ENCODE data around the gene NPC2. TPM values are rescaled to one million over a fixed set of nuclear protein-coding genes. Genes with fewer than 3 reads are reported as not detected.

Gene NPC2
- polyA plus RNA-seq, 4 donors: 106 to 504 (median 209) TPM

- Histone ChIP-seq H3K9me3 (ENCODE audit: control insufficient read depth in 2 of 2, insufficient read depth in 1 of 2, low read depth in 1 of 2, low read length in 1 of 2) (no peaks in the 10 kb centered on the region), H3K27ac (ENCODE audit: low read depth in 1 of 3, low read length in 2 of 3) (no peak overlapping the region), H3K27me3 (ENCODE audit: control insufficient read depth in 3 of 3, insufficient read depth in 3 of 3, low read length in 3 of 3) (peaks cover 0 to 16% (median 0%) of the 10 kb centered on the region in 3 donors), H3K4me1 (ENCODE audit: control insufficient read depth in 3 of 3, insufficient read depth in 2 of 3, low read depth in 1 of 3, low read length in 2 of 3) (no peaks in the 10 kb centered on the region), H3K36me3 (ENCODE audit: control insufficient read depth in 3 of 3, insufficient read depth in 2 of 3, low read depth in 1 of 3, low read length in 3 of 3) (no peaks in the 10 kb centered on the region), H3K4me3 (ENCODE audit: low read depth in 1 of 3, low read length in 3 of 3) (no peak overlapping the region)
- FAIRE-seq (no peak), DNase-seq (no peak)
- 44 to 49% (median 46%) methylated on average over 4 of the region's 4 CpGs for WGBS, 3 donors
Observed at GRCh38 chr14:74525361-74525851, 32.3 kb upstream of the NPC2 start.

GRCh38 chr14:74524812-74525135 lies 31.7 kb upstream of the NPC2 start:
- no peak for FAIRE-seq
- Histone ChIP-seq H3K27ac (ENCODE audit: low read depth in 1 of 3, low read length in 2 of 3) (no peak overlapping the region), H3K4me3 (ENCODE audit: low read depth in 1 of 3, low read length in 3 of 3) (no peak overlapping the region), H3K27me3 (ENCODE audit: control insufficient read depth in 3 of 3, insufficient read depth in 3 of 3, low read length in 3 of 3) (peaks cover 0 to 16% (median 0%) of the 10 kb centered on the region in 3 donors), H3K4me1 (ENCODE audit: control insufficient read depth in 3 of 3, insufficient read depth in 2 of 3, low read depth in 1 of 3, low read length in 2 of 3) (no peaks in the 10 kb centered on the region), H3K9me3 (ENCODE audit: control insufficient read depth in 2 of 2, insufficient read depth in 1 of 2, low read depth in 1 of 2, low read length in 1 of 2) (no peaks in the 10 kb centered on the region), H3K36me3 (ENCODE audit: control insufficient read depth in 3 of 3, insufficient read depth in 2 of 3, low read depth in 1 of 3, low read length in 3 of 3) (no peaks in the 10 kb centered on the region)
- no peak for DNase-seq

- Histone ChIP-seq H3K27ac (ENCODE audit: low read depth in 1 of 3, low read length in 2 of 3) (no peak overlapping the region), H3K4me1 (ENCODE audit: control insufficient read depth in 3 of 3, insufficient read depth in 2 of 3, low read depth in 1 of 3, low read length in 2 of 3) (no peaks in the 10 kb centered on the region), H3K27me3 (ENCODE audit: control insufficient read depth in 3 of 3, insufficient read depth in 3 of 3, low read length in 3 of 3) (peaks cover 0 to 16% (median 0%) of the 10 kb centered on the region in 3 donors), H3K4me3 (ENCODE audit: low read depth in 1 of 3, low read length in 3 of 3) (no peak overlapping the region), H3K36me3 (ENCODE audit: control insufficient read depth in 3 of 3, insufficient read depth in 2 of 3, low read depth in 1 of 3, low read length in 3 of 3) (no peaks in the 10 kb centered on the region), H3K9me3 (ENCODE audit: control insufficient read depth in 2 of 2, insufficient read depth in 1 of 2, low read depth in 1 of 2, low read length in 1 of 2) (no peaks in the 10 kb centered on the region)
- 52 to 74% (median 63%) methylated on average over 14 of the region's 14 CpGs for WGBS, 3 donors
- no peak for DNase-seq
- FAIRE-seq: no peak
Observed at GRCh38 chr14:74524076-74524811, 31.1 kb upstream of the NPC2 start.

- H3K4me1 ChIP-seq (ENCODE audit: control insufficient read depth in 3 of 3, insufficient read depth in 2 of 3, low read depth in 1 of 3, low read length in 2 of 3): no peaks in the 10 kb centered on the region
- no peak overlapping the region for H3K4me3 ChIP-seq (ENCODE audit: low read depth in 1 of 3, low read length in 3 of 3)
- H3K27me3 ChIP-seq (ENCODE audit: control insufficient read depth in 3 of 3, insufficient read depth in 3 of 3, low read length in 3 of 3): peaks cover 0 to 16% (median 0%) of the 10 kb centered on the region in 3 donors
- no peak overlapping the region for H3K27ac ChIP-seq (ENCODE audit: low read depth in 1 of 3, low read length in 2 of 3)
- no peak for FAIRE-seq
- no peaks in the 10 kb centered on the region for H3K36me3 ChIP-seq (ENCODE audit: control insufficient read depth in 3 of 3, insufficient read depth in 2 of 3, low read depth in 1 of 3, low read length in 3 of 3)
- 90 to 92% (median 91%) methylated on average over 7 of the region's 7 CpGs for WGBS, 3 donors
- no peaks in the 10 kb centered on the region for H3K9me3 ChIP-seq (ENCODE audit: control insufficient read depth in 2 of 2, insufficient read depth in 1 of 2, low read depth in 1 of 2, low read length in 1 of 2)
- no peak for DNase-seq
Observed at GRCh38 chr14:74522740-74523139, 29.6 kb upstream of the NPC2 start.

- DNase-seq (no peak), FAIRE-seq (no peak)
- H3K36me3 ChIP-seq (ENCODE audit: control insufficient read depth in 3 of 3, insufficient read depth in 2 of 3, low read depth in 1 of 3, low read length in 3 of 3): no peaks in the 10 kb centered on the region
- no peaks in the 10 kb centered on the region for H3K9me3 ChIP-seq (ENCODE audit: control insufficient read depth in 2 of 2, insufficient read depth in 1 of 2, low read depth in 1 of 2, low read length in 1 of 2)
- H3K4me3 ChIP-seq (ENCODE audit: low read depth in 1 of 3, low read length in 3 of 3): no peak overlapping the region
- H3K27me3 ChIP-seq (ENCODE audit: control insufficient read depth in 3 of 3, insufficient read depth in 3 of 3, low read length in 3 of 3): peaks cover 0 to 16% (median 0%) of the 10 kb centered on the region in 3 donors
- H3K4me1 ChIP-seq (ENCODE audit: control insufficient read depth in 3 of 3, insufficient read depth in 2 of 3, low read depth in 1 of 3, low read length in 2 of 3): no peaks in the 10 kb centered on the region
- WGBS, 3 donors: 83 to 85% (median 84%) methylated on average over 10 of the region's 10 CpGs
- no peak overlapping the region for H3K27ac ChIP-seq (ENCODE audit: low read depth in 1 of 3, low read length in 2 of 3)
Observed at GRCh38 chr14:74521756-74522155, 28.7 kb upstream of the NPC2 start.

- DNase-seq (no peak), FAIRE-seq (no peak)
Observed at GRCh38 chr14:74519316-74520074, 26.4 kb upstream of the NPC2 start.

GRCh38 chr14:74518221-74518620 lies 25.1 kb upstream of the NPC2 start:
- peaks cover 0 to 2% (median 0%) of the 10 kb centered on the region in 3 donors for H3K36me3 ChIP-seq (ENCODE audit: control insufficient read depth in 3 of 3, insufficient read depth in 2 of 3, low read depth in 1 of 3, low read length in 3 of 3)
- H3K27ac ChIP-seq (ENCODE audit: low read depth in 1 of 3, low read length in 2 of 3): no peak overlapping the region
- no peak overlapping the region for H3K4me3 ChIP-seq (ENCODE audit: low read depth in 1 of 3, low read length in 3 of 3)
- DNase-seq: no peak
- peaks cover 0 to 3% (median 0%) of the 10 kb centered on the region in 3 donors for H3K27me3 ChIP-seq (ENCODE audit: control insufficient read depth in 3 of 3, insufficient read depth in 3 of 3, low read length in 3 of 3)
- WGBS, 3 donors: 75 to 92% (median 87%) methylated on average over 6 of the region's 6 CpGs
- H3K9me3 ChIP-seq (ENCODE audit: control insufficient read depth in 2 of 2, insufficient read depth in 1 of 2, low read depth in 1 of 2, low read length in 1 of 2): no peaks in the 10 kb centered on the region
- FAIRE-seq: no peak
- H3K4me1 ChIP-seq (ENCODE audit: control insufficient read depth in 3 of 3, insufficient read depth in 2 of 3, low read depth in 1 of 3, low read length in 2 of 3): no peaks in the 10 kb centered on the region

More at GRCh38 chr14:74519316-74520074, 26.4 kb upstream of the NPC2 start:
- WGBS, 3 donors: 75 to 82% (median 76%) methylated on average over 6 of the region's 6 CpGs
- Histone ChIP-seq H3K27me3 (ENCODE audit: control insufficient read depth in 3 of 3, insufficient read depth in 3 of 3, low read length in 3 of 3) (peaks cover 0 to 6% (median 0%) of the 10 kb centered on the region in 3 donors), H3K36me3 (ENCODE audit: control insufficient read depth in 3 of 3, insufficient read depth in 2 of 3, low read depth in 1 of 3, low read length in 3 of 3) (peaks cover 0 to under 1% (median 0%) of the 10 kb centered on the region in 3 donors), H3K4me3 (ENCODE audit: low read depth in 1 of 3, low read length in 3 of 3) (no peak overlapping the region), H3K4me1 (ENCODE audit: control insufficient read depth in 3 of 3, insufficient read depth in 2 of 3, low read depth in 1 of 3, low read length in 2 of 3) (no peaks in the 10 kb centered on the region), H3K9me3 (ENCODE audit: control insufficient read depth in 2 of 2, insufficient read depth in 1 of 2, low read depth in 1 of 2, low read length in 1 of 2) (no peaks in the 10 kb centered on the region), H3K27ac (ENCODE audit: low read depth in 1 of 3, low read length in 2 of 3) (no peak overlapping the region)

- WGBS, 3 donors: 72 to 81% (median 79%) methylated on average over 4 of the region's 4 CpGs
- DNase-seq: no peak
- no peak overlapping the region for H3K27ac ChIP-seq (ENCODE audit: low read depth in 1 of 3, low read length in 2 of 3)
- no peaks in the 10 kb centered on the region for H3K9me3 ChIP-seq (ENCODE audit: control insufficient read depth in 2 of 2, insufficient read depth in 1 of 2, low read depth in 1 of 2, low read length in 1 of 2)
- H3K27me3 ChIP-seq (ENCODE audit: control insufficient read depth in 3 of 3, insufficient read depth in 3 of 3, low read length in 3 of 3): no peaks in the 10 kb centered on the region
- no peak for FAIRE-seq
- no peaks in the 10 kb centered on the region for H3K4me1 ChIP-seq (ENCODE audit: control insufficient read depth in 3 of 3, insufficient read depth in 2 of 3, low read depth in 1 of 3, low read length in 2 of 3)
- H3K4me3 ChIP-seq (ENCODE audit: low read depth in 1 of 3, low read length in 3 of 3): no peak overlapping the region
- H3K36me3 ChIP-seq (ENCODE audit: control insufficient read depth in 3 of 3, insufficient read depth in 2 of 3, low read depth in 1 of 3, low read length in 3 of 3): peaks cover 0 to 2% (median 0%) of the 10 kb centered on the region in 3 donors
Observed at GRCh38 chr14:74517731-74518130, 24.6 kb upstream of the NPC2 start.
